Umbilical cord (tissue), 2 donors: ENCODE results near the gene TXLNA. TPM values are rescaled to one million over a fixed set of nuclear protein-coding genes. Genes with fewer than 3 reads are reported as not detected.

ENCODE experiments used
- DNase-seq: peaks from one replicate; pipeline ENCODE4 v3.0.0-alpha.2; 2015; ENCODE audit warnings: low spot score
- total RNA-seq: library from RNA; depleted of rRNA; stranded (reverse); fragments of >200 nt; gene quantifications from one replicate; pipeline ENCODE4 v1.2.3, GENCODE V29; 2014; ENCODE audit warnings: low replicate concordance; ENCODE audit not compliant: insufficient read depth

The TXLNA gene
- total RNA-seq, 1 donor from 2014 or later, result 40.9 TPM

GRCh38 chr1:32247452-32247851 is 68.0 kb downstream of the TXLNA start:
- DNase-seq, result no peak

Other genes with a start within 250 kb of the TXLNA start
- 544 TPM for gene PTP4A2, start 241.3 kb upstream of the TXLNA start, total RNA-seq
- 59.0 TPM for gene KHDRBS1, start 165.8 kb upstream of the TXLNA start, total RNA-seq
- gene TMEM39B, start 106.7 kb upstream of the TXLNA start, total RNA-seq, result 0.96 TPM
- gene KPNA6, start 71.6 kb upstream of the TXLNA start, total RNA-seq, result 22.9 TPM
- gene CCDC28B, start 20.9 kb downstream of the TXLNA start, total RNA-seq, result 7.2 TPM
- 1.7 TPM for gene IQCC, start 26.0 kb downstream of the TXLNA start, total RNA-seq
- gene DCDC2B, start 29.4 kb downstream of the TXLNA start, total RNA-seq, result 0.72 TPM
- 5.5 TPM for gene TMEM234, start 42.7 kb downstream of the TXLNA start, total RNA-seq
- gene EIF3I, start 42.7 kb downstream of the TXLNA start, total RNA-seq, result 125 TPM
- gene FAM167B, start 67.5 kb downstream of the TXLNA start, total RNA-seq, result not detected
- gene LCK, start 71.6 kb downstream of the TXLNA start, total RNA-seq, result 0.96 TPM
- 27.7 TPM for gene HDAC1, start 112.4 kb downstream of the TXLNA start, total RNA-seq
- gene MARCKSL1, start 156.6 kb downstream of the TXLNA start, total RNA-seq, result 6.0 TPM
- 1.7 TPM for gene FAM229A, start 182.8 kb downstream of the TXLNA start, total RNA-seq
- gene TSSK3, start 182.9 kb downstream of the TXLNA start, total RNA-seq, result 1.9 TPM
- 60.2 TPM for gene BSDC1, start 214.8 kb downstream of the TXLNA start, total RNA-seq